Measurements from ENCODE around the gene COL13A1.

The COL13A1 gene

GRCh38 chr10:69906425-69906824 lies 104.7 kb downstream of the COL13A1 start:
- no peak overlapping the region for H3K4me3 Mint-ChIP-seq
- H3K27ac Mint-ChIP-seq: no peak overlapping the region
- no peaks in the 10 kb centered on the region for H3K27me3 Mint-ChIP-seq
- DNase-seq (ENCODE audit: low spot score in 2 of 2) (no peak), ATAC-seq (ENCODE audit: low read depth) (no peak)
- no peaks in the 10 kb centered on the region for H3K4me1 Mint-ChIP-seq
- no peaks in the 10 kb centered on the region for H3K36me3 Mint-ChIP-seq
- H3K9me3 Mint-ChIP-seq: no peaks in the 10 kb centered on the region

- ATAC-seq (ENCODE audit: low read depth): no peak
Observed at GRCh38 chr10:69907517-69907916, 105.8 kb downstream of the COL13A1 start.

DNA sequence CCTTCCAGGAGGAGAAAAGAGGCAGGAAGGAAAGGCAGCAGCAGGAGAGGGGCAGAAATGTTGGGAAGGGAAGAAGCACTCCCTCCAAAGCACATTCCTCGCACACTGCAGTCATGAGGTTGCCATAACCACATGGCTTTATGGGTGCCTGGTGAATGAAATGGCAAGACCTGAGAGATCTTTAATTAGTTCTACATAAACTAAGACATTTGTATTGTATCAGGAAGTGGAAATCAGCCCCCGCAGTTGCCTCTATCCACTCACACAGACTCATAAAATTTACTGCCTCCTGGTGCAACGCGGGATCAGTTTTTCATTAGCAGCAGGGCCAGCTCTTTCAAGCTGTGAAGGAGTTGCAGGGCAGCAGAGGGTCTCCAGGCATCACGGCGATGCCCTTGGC lies 106.4 kb downstream of the COL13A1 start:
- Mint-ChIP-seq H3K4me1 (no peaks in the 10 kb centered on the region), H3K9me3 (no peaks in the 10 kb centered on the region), H3K36me3 (no peaks in the 10 kb centered on the region), H3K27ac (no peak overlapping the region), H3K27me3 (peaks cover 3% of the 10 kb centered on the region), H3K4me3 (no peak overlapping the region)
- ATAC-seq (ENCODE audit: low read depth) (no peak), DNase-seq (ENCODE audit: low spot score in 2 of 2) (no peak)

More at GRCh38 chr10:69907517-69907916, 105.8 kb downstream of the COL13A1 start:
- no peaks in the 10 kb centered on the region for H3K9me3 Mint-ChIP-seq
- H3K27ac Mint-ChIP-seq: no peak overlapping the region
- H3K4me3 Mint-ChIP-seq: no peak overlapping the region
- H3K27me3 Mint-ChIP-seq: no peaks in the 10 kb centered on the region
- no peaks in the 10 kb centered on the region for H3K36me3 Mint-ChIP-seq
- no peaks in the 10 kb centered on the region for H3K4me1 Mint-ChIP-seq
- no peak for DNase-seq (ENCODE audit: low spot score in 2 of 2)

DNA sequence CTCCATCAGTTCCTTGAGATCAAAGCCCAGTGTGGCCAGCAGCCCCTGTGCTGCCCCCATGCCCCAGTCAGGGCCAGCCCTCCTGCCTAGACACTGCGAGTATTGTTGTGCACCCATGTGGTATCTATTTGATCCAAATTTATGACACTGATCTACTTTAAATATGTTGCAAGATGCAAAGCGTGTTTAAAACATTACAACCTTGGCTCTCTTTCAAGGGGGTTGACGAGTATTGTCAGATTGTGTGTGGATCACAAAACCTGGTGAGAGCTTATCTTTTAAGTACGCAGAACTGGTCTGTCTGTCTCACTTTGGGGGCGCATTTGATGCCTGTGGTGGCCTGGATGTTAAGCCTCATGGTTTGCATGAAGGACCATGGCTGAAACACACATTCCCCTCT lies 108.9 kb downstream of the COL13A1 start:
- no peak for ATAC-seq (ENCODE audit: low read depth)
- H3K4me3 Mint-ChIP-seq: no peak overlapping the region
- no peak overlapping the region for H3K27ac Mint-ChIP-seq

DNA sequence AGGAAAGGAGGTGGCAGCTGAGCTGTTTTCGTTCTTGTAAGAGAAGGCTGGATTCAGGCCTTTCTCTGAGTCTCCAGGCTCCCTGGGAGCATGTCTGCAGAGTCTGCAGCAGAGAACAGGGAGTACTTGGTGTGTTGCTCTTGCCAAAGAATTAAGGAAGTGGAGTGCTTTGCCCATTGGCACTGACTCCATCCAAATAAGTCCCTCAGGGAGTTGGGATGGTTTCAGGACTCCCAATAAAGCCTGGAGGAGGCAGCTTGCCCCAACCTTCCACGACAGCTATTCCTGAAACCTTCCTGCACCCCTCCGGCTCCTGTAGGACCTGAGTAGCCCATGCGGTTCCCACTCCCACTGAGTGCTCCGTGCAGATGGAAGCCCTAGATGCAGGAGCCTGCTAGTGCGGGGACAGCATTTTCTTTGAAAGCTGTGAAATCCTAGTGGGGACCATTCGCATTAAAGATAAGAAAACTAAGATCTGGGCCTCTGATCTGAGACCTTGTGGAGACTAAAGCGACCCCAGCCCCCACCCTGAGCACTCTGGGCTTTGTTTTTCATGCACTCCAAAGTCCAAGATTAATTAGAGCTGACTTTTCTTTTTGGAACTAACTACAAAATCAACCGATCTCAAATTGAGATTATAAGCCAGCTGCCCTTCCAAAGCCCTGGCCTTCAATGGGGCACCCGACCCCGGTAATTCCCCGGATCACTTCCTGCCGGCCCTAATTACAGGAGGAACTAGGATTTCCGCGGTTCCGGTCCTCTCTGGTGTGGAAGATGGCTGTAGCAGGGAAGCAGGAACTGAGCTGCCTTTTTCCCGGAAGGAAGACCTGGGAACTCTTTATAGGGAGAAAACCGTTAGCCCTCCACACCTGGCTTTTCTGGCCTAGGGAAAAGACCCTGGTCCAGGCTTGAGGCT lies 110.2 kb downstream of the COL13A1 start:
- H3K4me1 Mint-ChIP-seq: no peaks in the 10 kb centered on the region
- H3K4me3 Mint-ChIP-seq: no peak overlapping the region
- no peaks in the 10 kb centered on the region for H3K36me3 Mint-ChIP-seq
- H3K9me3 Mint-ChIP-seq: no peaks in the 10 kb centered on the region
- DNase-seq (ENCODE audit: low spot score in 2 of 2) (no peak), ATAC-seq (ENCODE audit: low read depth) (no peak)
- peaks cover 8% of the 10 kb centered on the region for H3K27me3 Mint-ChIP-seq
- no peak overlapping the region for H3K27ac Mint-ChIP-seq

More for the DNA sequence above, 108.9 kb downstream of the COL13A1 start:
- no peaks in the 10 kb centered on the region for H3K9me3 Mint-ChIP-seq
- no peak for DNase-seq (ENCODE audit: low spot score in 2 of 2)
- peaks cover 5% of the 10 kb centered on the region for H3K27me3 Mint-ChIP-seq
- no peaks in the 10 kb centered on the region for H3K36me3 Mint-ChIP-seq
- H3K4me1 Mint-ChIP-seq: no peaks in the 10 kb centered on the region

DNA sequence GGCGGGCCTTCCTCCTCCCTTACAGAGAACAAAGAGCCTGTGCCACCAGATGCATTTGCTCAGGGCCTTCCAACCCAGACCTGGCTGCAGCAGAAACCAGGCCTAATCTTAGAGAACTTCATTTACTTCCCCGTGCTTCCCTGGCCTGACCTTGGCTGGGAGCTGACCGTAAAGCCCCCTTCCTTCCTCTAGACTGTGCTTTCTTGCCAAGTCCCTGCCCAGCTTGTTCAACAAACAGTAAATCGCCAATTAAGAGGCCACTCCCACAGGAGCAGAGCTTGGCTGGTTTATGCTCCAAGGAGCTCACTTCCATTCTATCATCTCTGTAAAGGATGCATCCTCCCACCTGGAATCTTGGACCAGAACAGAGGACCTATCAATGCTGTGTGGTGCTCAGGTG lies 110.9 kb downstream of the COL13A1 start:
- Mint-ChIP-seq H3K4me1 (no peaks in the 10 kb centered on the region), H3K27ac (no peak overlapping the region), H3K4me3 (no peak overlapping the region), H3K36me3 (no peaks in the 10 kb centered on the region), H3K9me3 (no peaks in the 10 kb centered on the region), H3K27me3 (peaks cover 8% of the 10 kb centered on the region)
- DNase-seq (ENCODE audit: low spot score in 2 of 2): no peak
- ATAC-seq (ENCODE audit: low read depth): no peak

GRCh38 chr10:69913606-69914382 lies 112.1 kb downstream of the COL13A1 start:
- no peak overlapping the region for H3K4me3 Mint-ChIP-seq
- no peaks in the 10 kb centered on the region for H3K36me3 Mint-ChIP-seq
- no peaks in the 10 kb centered on the region for H3K9me3 Mint-ChIP-seq
- DNase-seq (ENCODE audit: low spot score in 2 of 2): no peak
- no peak overlapping the region for H3K27ac Mint-ChIP-seq
- H3K4me1 Mint-ChIP-seq: no peaks in the 10 kb centered on the region
- ATAC-seq (ENCODE audit: low read depth): no peak
- peaks cover 10% of the 10 kb centered on the region for H3K27me3 Mint-ChIP-seq

GRCh38 chr10:69914398-69915214 lies 112.9 kb downstream of the COL13A1 start:
- ATAC-seq (ENCODE audit: low read depth): peak; percentile 37
- Mint-ChIP-seq H3K27ac (no peak overlapping the region), H3K4me1 (no peaks in the 10 kb centered on the region)

GRCh38 chr10:69915215-69915560 lies 113.5 kb downstream of the COL13A1 start:
- H3K27me3 Mint-ChIP-seq: peaks cover 12% of the 10 kb centered on the region
- ATAC-seq (ENCODE audit: low read depth): no peak

More at GRCh38 chr10:69914398-69915214, 112.9 kb downstream of the COL13A1 start:
- H3K9me3 Mint-ChIP-seq: no peaks in the 10 kb centered on the region
- no peak overlapping the region for H3K4me3 Mint-ChIP-seq
- no peaks in the 10 kb centered on the region for H3K36me3 Mint-ChIP-seq
- DNase-seq (ENCODE audit: low spot score in 2 of 2): peak in 1 of 2 donors; percentile 37
- H3K27me3 Mint-ChIP-seq: peaks cover 12% of the 10 kb centered on the region

GRCh38 chr10:69916118-69916517 lies 114.4 kb downstream of the COL13A1 start:
- no peak for DNase-seq (ENCODE audit: low spot score in 2 of 2)
- Mint-ChIP-seq H3K4me1 (no peaks in the 10 kb centered on the region), H3K4me3 (no peak overlapping the region), H3K27me3 (peaks cover 12% of the 10 kb centered on the region), H3K27ac (no peak overlapping the region), H3K36me3 (no peaks in the 10 kb centered on the region), H3K9me3 (no peaks in the 10 kb centered on the region)
- ATAC-seq (ENCODE audit: low read depth): no peak

More at GRCh38 chr10:69915215-69915560, 113.5 kb downstream of the COL13A1 start:
- Mint-ChIP-seq H3K9me3 (no peaks in the 10 kb centered on the region), H3K4me3 (no peak overlapping the region), H3K4me1 (no peaks in the 10 kb centered on the region), H3K27ac (no peak overlapping the region), H3K36me3 (no peaks in the 10 kb centered on the region)
- DNase-seq (ENCODE audit: low spot score in 2 of 2): no peak

DNA sequence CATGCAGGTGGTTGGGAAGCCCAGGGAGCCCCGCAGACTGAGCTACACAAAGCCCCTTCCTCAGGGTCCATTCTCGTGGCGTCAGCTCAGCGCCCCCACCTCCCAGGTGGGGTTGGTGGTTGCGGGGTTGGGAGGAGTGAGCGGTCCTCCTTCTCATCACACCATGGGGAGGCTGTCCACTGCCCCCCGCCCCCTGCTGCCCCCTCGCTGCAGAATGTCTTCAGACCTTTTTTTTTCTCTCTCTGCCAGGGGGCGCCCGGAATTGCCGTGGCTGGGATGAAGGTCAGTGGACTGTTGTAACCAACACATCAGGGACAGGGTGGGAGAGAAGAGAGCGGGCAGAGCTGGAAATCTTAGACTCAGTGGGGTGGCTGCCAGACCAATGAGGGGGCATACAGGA lies 116.3 kb downstream of the COL13A1 start:
- Mint-ChIP-seq H3K4me1 (no peaks in the 10 kb centered on the region), H3K27ac (no peak overlapping the region), H3K4me3 (no peak overlapping the region), H3K27me3 (peaks cover 12% of the 10 kb centered on the region), H3K9me3 (no peaks in the 10 kb centered on the region), H3K36me3 (no peaks in the 10 kb centered on the region)
- DNase-seq (ENCODE audit: low spot score in 2 of 2): no peak
- no peak for ATAC-seq (ENCODE audit: low read depth)

DNA sequence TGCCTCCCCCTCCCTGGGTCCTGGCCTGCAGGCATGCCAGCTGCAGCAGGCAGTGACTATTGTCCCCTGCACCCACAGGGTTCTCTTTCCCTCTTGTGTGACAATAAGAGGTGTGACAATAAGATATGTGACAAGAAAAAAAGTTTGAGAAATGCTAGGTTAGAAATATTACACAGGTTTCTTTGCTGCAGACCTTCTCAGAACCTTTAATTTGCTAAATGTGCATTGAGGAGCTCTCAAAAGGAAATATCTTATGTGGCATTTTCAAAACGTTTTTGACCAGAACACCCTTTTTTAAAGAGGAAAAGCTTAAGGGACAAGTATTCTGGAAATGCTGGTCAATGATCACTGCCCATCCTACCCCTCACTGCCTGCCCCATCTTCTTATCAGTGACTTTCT lies 117.5 kb downstream of the COL13A1 start:
- DNase-seq (ENCODE audit: low spot score in 2 of 2): no peak
- H3K27me3 Mint-ChIP-seq: peaks cover 12% of the 10 kb centered on the region
- no peak overlapping the region for H3K4me3 Mint-ChIP-seq
- no peak for ATAC-seq (ENCODE audit: low read depth)
- no peaks in the 10 kb centered on the region for H3K36me3 Mint-ChIP-seq
- no peaks in the 10 kb centered on the region for H3K9me3 Mint-ChIP-seq
- H3K4me1 Mint-ChIP-seq: no peaks in the 10 kb centered on the region
- H3K27ac Mint-ChIP-seq: no peak overlapping the region

- DNase-seq (ENCODE audit: low spot score in 2 of 2) (no peak), ATAC-seq (ENCODE audit: low read depth) (no peak)
- H3K9me3 Mint-ChIP-seq: peaks cover 3% of the 10 kb centered on the region
- H3K27ac Mint-ChIP-seq: no peak overlapping the region
- H3K27me3 Mint-ChIP-seq: peaks cover 13% of the 10 kb centered on the region
- H3K36me3 Mint-ChIP-seq: no peaks in the 10 kb centered on the region
- H3K4me1 Mint-ChIP-seq: no peaks in the 10 kb centered on the region
- H3K4me3 Mint-ChIP-seq: no peak overlapping the region
Observed at GRCh38 chr10:69925111-69925510, 123.4 kb downstream of the COL13A1 start.

- H3K9me3 Mint-ChIP-seq: peaks cover 3% of the 10 kb centered on the region
- no peaks in the 10 kb centered on the region for H3K36me3 Mint-ChIP-seq
- H3K27me3 Mint-ChIP-seq: peaks cover 16% of the 10 kb centered on the region
Observed at GRCh38 chr10:69928339-69928738, 126.6 kb downstream of the COL13A1 start.

More at GRCh38 chr10:69928339-69928738, 126.6 kb downstream of the COL13A1 start:
- ATAC-seq (ENCODE audit: low read depth): no peak
- H3K4me3 Mint-ChIP-seq: no peak overlapping the region
- H3K4me1 Mint-ChIP-seq: no peaks in the 10 kb centered on the region
- DNase-seq (ENCODE audit: low spot score in 2 of 2): no peak
- H3K27ac Mint-ChIP-seq: no peak overlapping the region
